Hippocampal formation (tissue), 2 donors: ENCODE data around the gene HMGXB4.

Source experiments
- DNase-seq, 2 donors: peaks; one replicate each; lab custom pipeline; 2025; lab: John Stamatoyannopoulos, UW

Gene HMGXB4

DNA sequence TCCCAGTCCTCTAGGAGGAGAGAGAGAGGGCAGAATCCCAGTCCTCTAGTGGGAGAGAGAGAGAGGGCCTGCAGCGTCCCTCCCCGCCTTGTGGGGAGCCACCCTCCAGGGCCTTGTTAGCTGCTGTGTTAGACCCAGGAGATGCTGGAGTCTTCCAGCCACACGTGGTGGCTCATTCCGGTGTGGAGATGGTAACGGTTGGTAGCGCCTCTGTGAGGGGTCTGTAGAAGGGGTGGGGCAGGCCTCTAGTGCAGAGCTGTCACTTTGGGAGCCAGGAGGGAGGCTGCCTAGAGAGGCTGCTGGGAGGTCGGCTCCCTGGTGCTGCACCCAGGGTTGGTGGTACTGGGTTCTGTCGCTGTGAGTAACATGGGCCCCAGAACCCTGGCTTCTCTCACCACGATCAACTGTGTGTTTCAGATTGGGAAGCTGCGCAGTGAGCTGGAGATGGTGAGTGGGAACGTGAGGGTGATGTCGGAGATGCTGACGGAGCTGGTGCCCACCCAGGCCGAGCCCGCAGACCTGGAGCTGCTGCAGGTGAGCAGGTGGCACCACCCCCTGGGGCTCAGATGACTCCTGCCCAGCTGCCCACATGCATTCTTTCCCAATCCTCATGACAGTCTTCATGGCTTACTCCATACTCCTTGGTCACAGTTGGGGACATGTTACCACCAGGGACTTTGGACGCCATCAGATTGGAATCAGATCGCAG is 69.7 kb downstream of the HMGXB4 start:
- no peak for DNase-seq

GRCh38 chr22:35327690-35328471 is 70.6 kb downstream of the HMGXB4 start:
- no peak for DNase-seq

DNA sequence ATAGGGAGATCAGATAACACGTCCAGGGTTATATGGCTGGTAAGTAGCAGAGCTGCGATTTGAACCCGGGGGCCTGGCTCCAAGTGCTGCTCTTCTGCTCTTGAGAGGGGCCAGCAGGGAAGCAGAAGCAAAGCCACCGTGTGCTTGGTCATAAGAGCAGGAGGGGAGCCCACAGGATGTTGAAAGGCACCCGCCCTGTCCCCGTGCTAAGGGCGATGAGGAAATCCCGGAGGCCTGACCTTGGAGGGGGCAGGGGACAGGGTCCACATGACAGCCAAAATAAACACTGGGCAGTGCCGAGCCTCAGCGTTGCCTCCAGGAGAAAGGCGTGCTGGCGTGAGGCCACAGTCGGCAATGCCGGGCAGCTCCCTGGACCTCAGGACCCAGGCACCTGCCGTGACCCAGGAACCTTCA is 71.2 kb downstream of the HMGXB4 start:
- no peak for DNase-seq

- no peak for DNase-seq
These were observed 72.0 kb downstream of the HMGXB4 start for GRCh38 chr22:35329114-35329847.

DNA sequence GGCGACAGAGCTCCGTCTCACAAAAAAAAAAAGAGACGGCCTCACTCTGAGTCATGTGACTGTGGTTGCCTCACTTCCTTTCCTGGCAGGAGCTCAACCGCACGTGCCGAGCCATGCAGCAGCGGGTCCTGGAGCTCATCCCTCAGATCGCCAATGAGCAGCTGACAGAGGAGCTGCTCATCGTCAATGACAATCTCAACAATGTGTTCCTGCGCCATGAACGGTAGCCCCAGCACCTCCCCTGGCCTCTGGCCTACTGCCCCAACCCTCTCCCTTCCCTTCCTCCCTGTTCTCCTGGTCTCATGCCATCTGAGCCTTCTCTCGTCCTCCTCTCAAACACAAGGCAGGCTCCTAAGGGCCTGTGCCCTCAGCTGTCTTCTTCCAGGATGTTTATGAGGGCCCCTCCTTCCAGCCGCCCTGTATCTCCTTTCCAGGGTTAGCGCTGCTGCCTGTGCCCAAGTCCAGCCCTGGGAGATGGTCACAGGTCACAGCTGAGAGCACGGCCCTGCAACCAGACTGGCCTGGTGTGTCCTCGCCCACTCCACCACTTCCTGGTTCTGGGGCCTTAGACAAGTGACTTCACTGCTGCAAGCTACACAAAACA is 73.1 kb downstream of the HMGXB4 start:
- no peak for DNase-seq

GRCh38 chr22:35332278-35332677 is 75.0 kb downstream of the HMGXB4 start:
- DNase-seq, result no peak

DNA sequence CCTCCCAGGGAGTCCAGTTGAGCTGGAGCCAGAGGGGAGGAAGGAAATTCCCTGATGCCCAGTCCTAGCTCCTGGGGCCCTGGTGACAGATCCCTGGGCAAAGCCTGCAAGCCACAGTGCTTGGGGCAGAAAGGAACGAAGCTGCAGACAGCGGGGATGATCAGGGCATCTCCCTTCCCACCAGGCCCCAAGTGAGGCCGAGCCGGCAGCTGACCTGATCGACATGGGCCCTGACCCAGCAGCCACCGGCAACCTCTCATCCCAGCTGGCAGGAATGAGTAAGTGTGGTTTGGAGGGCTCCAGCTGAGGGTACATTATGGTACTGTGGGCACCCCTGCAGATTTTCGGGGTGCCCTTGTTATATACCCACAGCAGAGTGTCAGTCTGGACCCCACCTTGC is 75.9 kb downstream of the HMGXB4 start:
- no peak for DNase-seq

DNA sequence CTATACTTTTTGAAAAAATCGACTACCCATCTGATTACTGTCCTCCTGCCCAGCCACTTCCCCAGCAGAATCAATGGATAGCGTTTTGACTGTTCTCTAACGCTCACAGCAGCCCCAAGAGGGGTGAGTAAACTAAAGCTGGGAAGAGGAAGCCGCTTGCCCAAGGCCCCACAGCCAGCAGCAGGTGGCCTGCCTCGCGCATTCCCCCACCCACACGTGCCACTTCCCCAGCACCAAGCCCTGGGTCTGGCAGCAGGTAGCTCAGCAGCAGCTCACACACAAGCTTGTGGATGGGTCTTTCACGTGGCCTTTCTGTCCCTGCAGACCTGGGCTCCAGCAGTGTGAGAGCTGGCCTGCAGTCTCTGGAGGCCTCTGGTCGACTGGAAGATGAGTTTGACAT is 76.7 kb downstream of the HMGXB4 start:
- no peak for DNase-seq

GRCh38 chr22:35335468-35335867 is 78.2 kb downstream of the HMGXB4 start:
- DNase-seq, result no peak

DNA sequence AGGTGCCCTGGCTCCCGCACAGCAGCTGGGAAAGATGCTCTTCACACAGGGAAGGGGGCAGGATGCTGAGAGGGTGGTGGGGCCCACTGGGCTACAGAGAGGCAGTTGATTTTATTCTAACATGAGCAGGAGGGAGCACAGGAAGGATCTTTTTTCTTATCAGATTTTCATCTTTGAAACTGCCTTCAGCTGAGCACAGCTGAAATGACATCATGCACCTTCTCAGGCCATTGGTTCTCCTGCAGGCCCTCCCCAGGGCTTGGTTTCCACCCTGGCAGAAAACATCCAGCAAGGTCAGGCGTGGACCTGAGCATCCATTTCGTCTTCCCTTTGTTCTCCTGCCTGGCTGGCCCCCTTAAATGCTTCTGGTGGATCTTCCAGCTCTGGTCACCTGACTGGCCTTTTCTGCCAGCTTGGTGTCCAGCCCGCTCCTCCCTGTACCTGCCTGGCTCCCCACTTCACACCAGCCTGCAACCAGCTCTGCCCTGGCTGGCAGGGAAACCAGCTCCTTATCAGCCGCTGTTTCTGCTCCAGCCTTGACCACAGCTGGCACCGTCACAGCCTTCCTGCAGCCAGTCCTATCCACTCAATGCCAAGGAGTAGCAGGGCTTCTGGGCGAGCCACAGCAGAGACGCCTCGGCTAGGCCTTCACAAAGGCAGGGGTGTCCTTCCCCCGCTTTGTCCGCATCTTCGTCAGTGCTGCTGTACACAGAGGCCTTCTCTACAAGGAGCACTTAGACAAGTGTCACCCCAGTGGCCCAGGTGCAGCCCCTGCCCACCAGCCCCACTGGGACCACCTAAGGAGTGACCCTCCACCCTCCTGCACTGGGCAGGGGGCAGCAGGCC is 78.9 kb downstream of the HMGXB4 start:
- no peak for DNase-seq

- no peak for DNase-seq
These were observed 80.6 kb downstream of the HMGXB4 start for GRCh38 chr22:35337932-35338331.

DNA sequence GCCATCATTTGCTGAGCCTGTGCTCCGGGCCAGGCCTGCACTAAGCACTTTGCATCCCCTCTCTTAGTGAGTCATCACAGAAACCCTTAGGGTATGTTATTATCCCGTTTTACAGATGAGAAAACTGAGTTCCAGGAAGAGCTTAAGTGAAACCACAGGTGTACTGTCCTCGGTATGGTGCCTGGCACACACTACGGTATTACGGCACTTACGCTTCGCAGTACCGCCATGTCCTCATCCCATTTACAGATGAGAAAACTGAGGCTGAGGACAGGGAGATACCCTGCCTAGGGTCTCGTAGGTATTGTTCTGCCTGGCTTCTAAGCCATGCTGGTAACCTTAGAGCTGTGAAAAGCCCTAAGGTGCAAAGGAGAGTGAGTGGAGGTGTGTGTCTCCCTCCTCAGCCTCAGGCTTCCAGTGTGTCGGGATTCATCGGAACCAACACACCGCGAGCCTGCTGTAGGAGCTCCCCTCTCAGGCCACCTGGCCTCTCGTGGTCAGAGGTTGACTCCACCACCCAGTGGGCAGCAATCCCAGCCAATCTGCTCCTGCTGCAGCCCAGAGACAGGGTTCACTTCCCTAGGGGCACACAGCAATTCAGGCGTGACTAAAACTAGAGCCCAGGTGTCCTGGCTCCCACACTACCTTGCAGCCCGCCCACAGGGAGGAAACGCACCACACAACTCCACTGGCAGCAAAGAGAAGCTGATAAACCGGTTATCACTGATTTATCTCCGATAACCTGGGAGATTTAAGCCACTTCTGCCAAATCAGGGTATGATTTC is 84.0 kb downstream of the HMGXB4 start:
- DNase-seq, result no peak

- DNase-seq, result no peak
These were observed 85.1 kb downstream of the HMGXB4 start for GRCh38 chr22:35342390-35342789.

DNA sequence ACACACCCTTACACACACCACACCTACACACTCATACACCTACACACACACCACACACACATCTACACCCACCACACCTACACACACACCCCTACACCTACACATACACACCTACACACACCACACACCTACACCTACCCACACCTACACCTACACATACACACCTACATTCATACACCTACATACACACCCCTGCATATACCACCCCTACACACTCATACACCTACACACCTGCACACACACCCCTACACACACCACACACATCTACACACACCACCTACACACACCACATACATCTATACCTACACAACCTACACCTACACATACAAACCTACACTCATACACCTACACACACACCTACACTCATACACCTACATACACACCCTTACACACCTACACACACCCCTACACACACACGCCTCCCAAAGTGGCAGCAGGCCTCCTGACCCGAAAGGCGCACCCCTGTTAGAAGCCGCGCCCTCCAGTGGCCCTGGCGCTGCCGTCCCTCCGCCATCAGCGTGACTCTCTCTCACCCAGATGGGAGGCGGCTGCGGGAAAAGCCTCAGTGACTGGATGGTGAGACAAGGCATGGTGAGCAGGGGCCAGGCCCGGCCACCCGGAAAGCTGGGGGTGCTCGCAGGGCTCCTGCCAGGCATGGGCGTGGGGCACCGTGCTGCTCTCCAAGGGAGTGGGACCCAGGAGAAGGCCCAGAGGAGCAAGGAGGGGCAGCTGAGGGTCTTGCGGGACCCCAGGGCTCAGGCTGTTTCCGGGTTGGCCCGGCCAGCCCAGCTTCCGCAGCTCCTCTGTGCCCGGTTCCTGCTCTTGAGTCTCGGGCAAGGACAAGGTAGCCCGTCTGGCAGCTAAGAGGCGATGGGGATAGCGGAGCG is 86.6 kb downstream of the HMGXB4 start:
- DNase-seq, result no peak

DNA sequence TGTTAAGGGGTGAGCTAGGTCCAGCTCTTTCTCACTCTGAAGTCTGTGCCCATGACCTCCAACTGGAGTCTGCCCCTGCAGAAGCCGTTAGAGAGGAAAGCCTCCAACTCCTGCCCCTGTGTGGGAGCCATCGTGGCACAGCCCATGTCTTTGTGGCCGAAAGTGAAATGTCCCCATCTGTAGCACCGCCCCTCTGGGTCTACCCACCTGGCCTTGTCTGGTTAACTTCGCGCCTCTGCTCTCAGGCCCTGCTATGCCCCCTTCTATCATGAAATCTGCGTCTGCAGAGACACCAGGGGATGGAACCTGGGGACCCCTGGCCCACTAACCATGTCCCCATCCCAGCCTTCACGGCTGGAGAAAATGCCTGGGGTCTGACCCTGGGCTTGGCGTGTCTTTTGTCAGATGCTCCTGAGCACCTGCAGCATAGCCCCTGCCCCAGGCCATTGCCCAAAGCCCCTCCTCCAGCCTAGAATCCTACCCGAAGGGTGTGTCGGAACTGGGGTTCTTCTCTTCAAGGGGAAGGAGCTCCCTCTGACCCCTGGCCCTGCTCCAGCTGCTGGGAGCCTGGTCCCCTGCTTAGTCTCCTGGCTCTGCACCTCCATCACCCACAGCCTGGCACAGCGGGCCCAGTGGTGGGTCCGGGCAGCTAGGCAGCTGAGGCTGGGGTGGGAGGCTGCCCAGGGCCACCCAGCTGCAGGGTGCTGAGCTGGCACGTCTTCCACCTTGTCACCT is 87.8 kb downstream of the HMGXB4 start:
- DNase-seq, result no peak
